Caco-2 (cell line): Measurements from ENCODE around the gene AREL1. TPM values are rescaled to one million over a fixed set of nuclear protein-coding genes. Genes with fewer than 3 reads are reported as not detected.

Experiments used
- BruUV-seq: library from RNA; stranded (reverse); fragments of 400-500 nt; replicated peaks from 2 replicates; lab custom pipeline; 2021; lab: Mats Ljungman, UMichigan
- CTCF ChIA-PET: fragments of 300-600 bp; sonication (Branson Sonifier 250); formaldehyde crosslinking; loops from one replicate; lab custom pipeline; 2022; ENCODE audit warnings: antibody characterized with exemption; lab: Charles Lee
- POLR2A ChIA-PET: fragments of 300-600 bp; sonication (Branson Sonifier 250); formaldehyde crosslinking; loops from one replicate; lab custom pipeline; 2022; ENCODE audit warnings: antibody characterized with exemption; lab: Charles Lee
- DNase-seq, 2 experiments: peaks; one replicate each; pipeline versions ENCODE4 v3.0.0 to v3.0.0-alpha.2; 2020 to 2022
- H3K27me3 ChIP-seq: replicated peaks from 2 replicates; pipeline ENCODE4 v1.6.0; 2011; ENCODE audit warnings: low read length; ENCODE audit not compliant: control insufficient read depth, insufficient read depth
- H3K36me3 ChIP-seq: 2 replicates; pipeline ENCODE4 v1.5.1; 2011; ENCODE audit warnings: low read length; ENCODE audit not compliant: control insufficient read depth, insufficient read depth
- H3K4me1 ChIP-seq: fragments of 250-450 bp; sonication (Bioruptor Pico); 2 replicates; pipeline ENCODE4 v1.5.1; 2020; ENCODE audit warnings: mild to moderate bottlenecking
- H3K4me3 ChIP-seq: 2 replicates; pipeline ENCODE4 v1.5.1; 2011; ENCODE audit warnings: low read depth, mild to moderate bottlenecking, control low read depth, low read length
- H3K9me3 ChIP-seq: fragments of 250-450 bp; sonication (Bioruptor Pico); 2 replicates; pipeline ENCODE4 v1.5.1; 2020; ENCODE audit warnings: mild to moderate bottlenecking, moderate library complexity
- H3K27ac Mint-ChIP-seq: one replicate; pipeline ENCODE4 v1.8.0; 2022; ENCODE audit warnings: mixed read lengths; ENCODE audit not compliant: unreplicated experiment
- H3K27me3 Mint-ChIP-seq: one replicate; pipeline ENCODE4 v1.8.0; 2022; ENCODE audit warnings: mixed read lengths; ENCODE audit not compliant: insufficient read depth, unreplicated experiment
- H3K36me3 Mint-ChIP-seq: one replicate; pipeline ENCODE4 v1.8.0; 2022; ENCODE audit warnings: mild to moderate bottlenecking, mixed read lengths; ENCODE audit not compliant: insufficient read depth, unreplicated experiment
- H3K4me1 Mint-ChIP-seq: one replicate; pipeline ENCODE4 v1.8.0; 2022; ENCODE audit warnings: low read depth, mixed read lengths; ENCODE audit not compliant: unreplicated experiment
- H3K4me3 Mint-ChIP-seq: one replicate; pipeline ENCODE4 v1.8.0; 2022; ENCODE audit warnings: mild to moderate bottlenecking, moderate library complexity, mixed read lengths; ENCODE audit not compliant: unreplicated experiment
- H3K9me3 Mint-ChIP-seq: one replicate; pipeline ENCODE4 v1.8.0; 2022; ENCODE audit warnings: mixed read lengths; ENCODE audit not compliant: unreplicated experiment
- CTCF ChIP-seq, 2 experiments: fragments of 200-600 bp in 1 of 2; IDR thresholded peaks; 1 replicate in 1 of 2; 2 replicates in 1 of 2; pipeline versions ENCODE4 v1.5.1 to v1.8.0; 2011 to 2022; ENCODE audit warnings: antibody characterized with exemption in 1 of 2, control low read depth in 1 of 2, inconsistent platforms in 1 of 2, low read depth in 1 of 2, low read length in 1 of 2, mild to moderate bottlenecking in 1 of 2, moderate library complexity in 1 of 2; ENCODE audit not compliant: insufficient read depth in 1 of 2, severe bottlenecking in 1 of 2, unreplicated experiment in 1 of 2
- intact Hi-C: fragments of 100-400 bp; cut with micrococcal nuclease; formaldehyde crosslinking; loops from one replicate; pipeline ENCODE4 v1.10.0; 2022; ENCODE audit not compliant: unreplicated experiment
- total RNA-seq: library from RNA; stranded (reverse); gene quantifications from 2 replicates; pipeline ENCODE4 v1.2.3, GENCODE V29; 2022

AREL1 gene
- total RNA-seq, 1 experiment from 2014 or later = 38.0 TPM

GRCh38 chr14:74669846-74670245, 43.0 kb downstream of the AREL1 start:
- H3K4me1 Mint-ChIP-seq = no peaks in the 10 kb centered on the region
- Histone ChIP-seq H3K9me3 (no peaks in the 10 kb centered on the region), H3K27me3 (no peaks in the 10 kb centered on the region), H3K4me1 (no peaks in the 10 kb centered on the region), H3K4me3 (no peak overlapping the region), H3K36me3 (peaks cover 4% of the 10 kb centered on the region)
- peaks cover 54% of the 10 kb centered on the region for H3K36me3 Mint-ChIP-seq
- ChIA-PET POLR2A (no interaction called here), CTCF (no interaction called here)
- no peaks in the 10 kb centered on the region for H3K9me3 Mint-ChIP-seq
- DNase-seq = no peak
- no peak for TF ChIP-seq CTCF (IDR thresholded peaks at IDR 0.05; ENCODE audit: insufficient read depth in 1 of 2, low read depth in 1 of 2, low read length in 1 of 2, severe bottlenecking in 1 of 2, unreplicated experiment in 1 of 2)
- intact Hi-C loops = no loop called here
- BruUV-seq = no TSS peak
- no peak overlapping the region for H3K4me3 Mint-ChIP-seq
- H3K27me3 Mint-ChIP-seq = no peaks in the 10 kb centered on the region
- H3K27ac Mint-ChIP-seq = no peak overlapping the region

GRCh38 chr14:74669256-74669655, 43.6 kb downstream of the AREL1 start:
- H3K4me3 ChIP-seq = no peak overlapping the region
- Mint-ChIP-seq H3K9me3 (no peaks in the 10 kb centered on the region), H3K4me3 (no peak overlapping the region), H3K36me3 (peaks cover 60% of the 10 kb centered on the region), H3K4me1 (no peaks in the 10 kb centered on the region), H3K27me3 (no peaks in the 10 kb centered on the region), H3K27ac (no peak overlapping the region)
- CTCF ChIA-PET = no interaction called here
- TF ChIP-seq CTCF (IDR thresholded peaks at IDR 0.05; ENCODE audit: insufficient read depth in 1 of 2, low read depth in 1 of 2, low read length in 1 of 2, severe bottlenecking in 1 of 2, unreplicated experiment in 1 of 2) = no peak
- peaks cover 4% of the 10 kb centered on the region for H3K36me3 ChIP-seq
- no peak for DNase-seq
- intact Hi-C loops = no loop called here
- H3K27me3 ChIP-seq = no peaks in the 10 kb centered on the region
- POLR2A ChIA-PET = no interaction called here
- no TSS peak for BruUV-seq
- no peaks in the 10 kb centered on the region for H3K4me1 ChIP-seq
- H3K9me3 ChIP-seq = no peaks in the 10 kb centered on the region

GRCh38 chr14:74667758-74668157, 45.1 kb downstream of the AREL1 start:
- Mint-ChIP-seq H3K36me3 (peaks cover 68% of the 10 kb centered on the region), H3K9me3 (no peaks in the 10 kb centered on the region), H3K27me3 (no peaks in the 10 kb centered on the region), H3K4me3 (no peak overlapping the region), H3K27ac (no peak overlapping the region), H3K4me1 (no peaks in the 10 kb centered on the region)
- peaks cover 2% of the 10 kb centered on the region for H3K36me3 ChIP-seq
- H3K27me3 ChIP-seq = no peaks in the 10 kb centered on the region
- intact Hi-C loops = no loop called here
- no peaks in the 10 kb centered on the region for H3K4me1 ChIP-seq
- no peak for DNase-seq
- no peak for TF ChIP-seq CTCF (IDR thresholded peaks at IDR 0.05; ENCODE audit: insufficient read depth in 1 of 2, low read depth in 1 of 2, low read length in 1 of 2, severe bottlenecking in 1 of 2, unreplicated experiment in 1 of 2)
- POLR2A ChIA-PET = no interaction called here
- CTCF ChIA-PET = no interaction called here
- H3K4me3 ChIP-seq = no peak overlapping the region
- no peaks in the 10 kb centered on the region for H3K9me3 ChIP-seq
- no TSS peak for BruUV-seq
